Putamen (tissue), 1 donor: Measurements from ENCODE around the gene NAA50.

Experiments used
- DNase-seq: peaks from one replicate; pipeline ENCODE4 v3.0.0-alpha.2; 2016; ENCODE audit warnings: low spot score

The NAA50 gene

DNA sequence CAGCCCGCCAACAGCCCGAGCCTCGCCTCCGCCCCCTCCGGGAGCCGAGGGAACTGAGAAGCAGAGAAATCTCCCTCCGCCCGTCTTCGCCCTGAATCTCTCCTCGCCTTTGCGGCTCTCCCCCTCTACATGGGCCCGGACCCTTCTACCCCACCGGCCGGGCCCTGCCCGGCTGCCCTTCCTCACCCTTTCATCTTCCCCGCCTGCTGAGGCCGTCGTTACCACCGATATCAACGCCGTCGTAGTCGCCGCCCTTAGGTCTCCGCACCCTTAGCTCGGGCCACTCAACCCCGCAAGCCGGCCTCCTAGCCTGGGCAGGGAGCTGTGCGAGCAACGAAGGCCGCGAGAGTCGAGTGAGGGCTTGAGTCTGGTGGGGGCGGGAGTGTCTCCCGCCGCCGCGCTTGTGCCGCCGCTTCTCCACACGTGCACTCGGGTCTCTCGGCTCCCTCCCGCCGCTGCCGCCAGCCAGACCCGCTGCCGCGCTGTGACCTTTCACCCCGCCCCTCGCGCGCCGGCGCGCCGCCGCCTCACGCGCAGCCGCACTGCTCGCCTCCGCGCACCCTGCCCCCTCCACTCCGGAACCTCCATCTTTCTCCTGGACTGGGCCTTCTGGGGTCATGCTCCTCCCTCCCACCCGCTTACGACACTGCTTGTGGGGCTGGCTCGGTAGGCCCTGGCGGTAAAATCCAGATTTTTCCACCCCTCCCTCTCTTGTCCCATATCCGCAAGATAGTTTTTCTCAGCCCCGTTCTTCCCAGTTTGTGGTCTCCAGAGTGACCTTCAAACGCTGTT is at the start of gene NAA50:
Gene NAA50 (minus strand): TSS at position 494 of the 792 bp plus-strand sequence. CDS start 300 bp downstream, at position 194.
- DNase-seq = peak; percentile 94

DNA sequence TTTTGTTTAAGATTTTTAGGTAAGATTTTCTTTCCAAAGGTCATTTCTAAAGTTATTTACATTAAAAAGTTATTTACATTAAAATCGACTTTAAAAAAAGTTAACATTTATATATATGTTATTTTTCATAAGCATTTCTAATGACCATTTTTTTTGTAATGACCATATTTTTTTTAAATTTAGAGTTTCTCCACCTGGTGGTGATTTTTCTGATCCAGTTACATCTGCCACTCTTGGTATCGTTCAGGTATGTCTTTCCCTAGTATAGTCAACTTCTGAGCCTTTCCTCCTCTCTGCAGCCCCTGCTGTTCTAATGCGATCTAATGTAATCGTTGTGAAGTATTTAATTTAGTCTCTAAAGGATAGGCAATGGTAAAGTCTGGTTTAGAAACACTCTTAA is 49.6 kb upstream of the NAA50 start:
- DNase-seq = no peak

DNA sequence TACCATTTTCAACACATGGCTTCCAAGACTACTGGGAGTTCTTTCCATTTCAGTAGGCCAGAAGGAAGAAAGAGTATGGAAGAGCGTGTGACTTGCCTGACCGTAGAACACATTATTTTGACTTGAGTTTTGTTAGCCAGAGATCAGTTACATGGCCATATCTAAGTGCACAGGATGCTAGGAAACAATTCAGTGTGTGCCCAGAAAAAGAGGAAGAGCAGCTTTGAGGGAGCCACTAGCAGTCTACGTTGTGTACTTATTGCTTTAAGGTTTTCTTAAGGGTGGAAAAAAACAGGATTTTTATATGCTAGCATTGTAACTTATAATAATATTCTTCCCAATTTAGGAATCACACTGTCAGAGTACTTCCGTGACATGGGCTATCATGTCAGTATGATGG is 48.5 kb upstream of the NAA50 start:
- DNase-seq = no peak

DNA sequence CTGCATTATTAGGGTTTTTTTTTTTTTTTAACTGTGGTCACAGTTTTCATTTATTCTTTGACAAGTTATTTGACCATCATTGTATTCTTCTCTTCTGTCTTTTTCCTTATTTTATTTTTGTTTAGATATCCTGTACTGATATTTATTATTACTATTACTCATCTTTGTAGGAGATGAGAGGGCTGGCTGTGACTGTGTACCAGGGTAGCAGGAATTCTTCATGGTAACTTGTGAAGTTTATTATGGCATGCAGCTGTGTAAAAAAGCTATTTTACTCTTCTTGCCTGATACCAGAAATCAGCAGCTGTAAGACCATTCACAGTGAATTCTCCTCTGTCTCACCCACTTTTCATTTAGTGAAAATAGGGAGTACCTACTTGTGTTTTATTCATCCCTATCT is 45.3 kb upstream of the NAA50 start:
- DNase-seq = no peak

DNA sequence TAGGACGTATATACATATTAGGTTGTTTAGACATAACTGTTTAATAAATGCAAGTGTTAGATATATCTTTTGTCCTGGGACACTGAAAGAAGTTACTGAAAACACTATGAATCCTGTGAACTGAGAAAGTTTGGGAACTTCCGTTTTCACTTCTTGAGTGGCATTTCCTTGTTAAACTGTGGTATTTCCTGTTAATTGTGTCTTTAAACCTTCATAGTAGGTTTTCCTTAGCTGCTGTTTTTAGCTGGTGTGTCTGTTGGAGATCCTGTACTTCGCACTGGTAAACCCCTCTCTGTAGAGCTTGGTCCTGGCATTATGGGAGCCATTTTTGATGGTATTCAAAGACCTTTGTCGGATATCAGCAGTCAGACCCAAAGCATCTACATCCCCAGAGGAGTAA is 37.9 kb upstream of the NAA50 start:
- no peak for DNase-seq

DNA sequence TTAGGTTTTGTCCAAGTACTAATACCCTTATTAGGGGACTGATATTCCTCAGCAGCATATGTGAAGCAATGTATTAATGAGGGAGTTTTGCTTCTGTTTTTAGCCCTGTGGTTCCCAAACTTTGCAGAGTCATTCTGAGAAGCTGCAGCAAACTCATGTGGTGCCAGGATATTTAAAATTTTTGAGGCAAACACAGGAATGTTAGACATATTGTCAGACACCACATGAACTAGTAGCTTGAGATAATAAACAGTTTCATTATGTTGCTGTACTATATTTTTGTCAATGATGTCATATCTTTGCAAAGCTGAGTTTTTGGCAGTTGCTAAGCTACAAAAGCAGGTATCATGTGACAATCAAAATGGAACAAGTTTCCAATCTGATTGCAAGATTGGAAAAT is 37.4 kb upstream of the NAA50 start:
- no peak for DNase-seq

DNA sequence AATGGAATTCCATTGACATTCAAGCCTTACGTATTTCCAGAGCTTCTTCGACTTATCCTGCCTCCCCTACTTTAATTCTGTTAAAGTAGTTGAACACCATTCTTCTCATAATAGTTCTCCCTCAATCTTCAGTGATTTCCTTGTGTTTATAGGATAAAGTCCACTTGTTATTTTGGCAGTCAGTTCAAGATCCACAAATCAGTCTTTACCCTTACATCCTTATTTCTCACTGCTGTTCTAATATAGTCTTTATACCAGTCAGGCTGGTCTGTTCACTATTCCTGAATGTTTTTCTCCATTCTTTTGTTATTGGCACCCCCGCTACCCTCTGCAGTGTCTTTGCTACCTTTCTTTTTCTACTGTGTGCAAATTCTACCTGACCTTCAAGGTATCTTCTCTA is 30.5 kb upstream of the NAA50 start:
- DNase-seq = no peak

DNA sequence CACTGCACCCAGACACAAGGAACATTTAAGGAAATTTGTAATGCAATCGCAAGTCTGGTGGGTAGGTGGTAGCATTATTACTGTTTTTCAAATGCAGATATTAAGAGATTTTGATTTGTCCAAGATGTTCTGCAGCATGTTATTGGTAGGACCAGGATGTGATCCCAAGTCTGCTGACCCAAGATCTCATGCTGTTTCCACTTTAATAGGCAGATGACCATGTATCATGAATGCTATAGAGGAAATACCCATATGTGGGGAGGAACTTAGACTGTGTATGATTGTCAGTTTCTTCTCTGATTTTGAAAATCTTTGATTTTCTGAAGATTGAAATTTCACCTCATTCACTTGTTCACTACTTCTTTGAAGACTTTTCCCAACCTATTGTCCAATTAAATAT is 29.5 kb upstream of the NAA50 start:
- no peak for DNase-seq

DNA sequence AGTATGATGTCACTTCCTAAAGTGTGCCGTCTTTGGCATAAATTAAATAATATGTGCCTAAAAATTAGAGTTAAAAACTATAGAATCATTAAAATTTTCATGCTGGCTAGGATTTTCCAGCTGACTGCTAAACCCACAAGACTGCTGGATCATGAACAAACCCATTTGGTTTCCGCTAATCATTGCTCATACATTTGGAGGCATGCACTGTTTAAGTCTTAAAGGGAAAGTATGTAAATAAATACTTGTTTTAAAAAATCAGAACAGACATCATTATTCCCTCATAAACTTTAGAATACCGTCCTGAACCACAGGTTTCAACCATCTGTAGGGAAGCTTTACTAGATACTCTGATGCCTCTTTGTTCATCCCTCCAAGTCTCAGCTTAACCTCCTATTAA is 27.3 kb upstream of the NAA50 start:
- DNase-seq = no peak

DNA sequence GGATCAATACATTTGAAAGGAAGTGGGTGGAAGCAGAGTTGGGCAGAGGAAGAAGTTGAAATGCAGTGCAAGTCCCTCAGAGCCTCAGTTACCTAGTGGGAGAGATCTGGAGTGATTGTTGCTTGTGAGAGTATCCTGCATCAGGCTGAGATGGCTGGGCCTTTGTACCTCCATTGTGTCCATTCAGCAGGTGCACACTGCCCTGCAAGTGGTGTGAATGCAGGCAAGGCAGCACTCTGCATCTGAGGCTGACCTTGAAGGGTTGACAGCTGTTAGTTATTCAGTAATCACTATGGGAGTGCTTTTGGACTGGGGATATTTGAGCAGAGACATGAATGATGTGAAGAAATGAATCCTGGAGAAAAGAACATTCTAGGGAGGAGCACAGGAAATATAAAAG is 25.9 kb upstream of the NAA50 start:
- DNase-seq = no peak

DNA sequence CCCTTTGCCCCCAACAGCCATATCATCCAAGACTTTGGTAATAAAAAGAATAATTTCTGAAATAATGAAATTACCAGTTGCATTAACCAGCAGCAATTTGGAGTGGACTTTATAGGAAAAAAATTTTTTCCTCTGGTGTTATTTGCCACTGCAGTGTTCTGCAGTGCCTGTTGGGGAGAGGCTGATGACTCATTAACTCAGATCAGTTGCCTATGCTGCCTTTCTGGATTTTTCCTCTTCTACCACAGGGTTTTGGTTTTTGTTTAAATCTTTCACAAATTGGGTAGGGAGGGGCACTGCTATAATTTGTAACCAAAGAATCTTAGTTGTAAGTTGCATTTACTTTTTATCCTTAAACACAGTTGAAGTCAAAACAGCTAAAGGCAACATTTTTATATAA is 23.5 kb upstream of the NAA50 start:
- DNase-seq = peak; percentile 29

DNA sequence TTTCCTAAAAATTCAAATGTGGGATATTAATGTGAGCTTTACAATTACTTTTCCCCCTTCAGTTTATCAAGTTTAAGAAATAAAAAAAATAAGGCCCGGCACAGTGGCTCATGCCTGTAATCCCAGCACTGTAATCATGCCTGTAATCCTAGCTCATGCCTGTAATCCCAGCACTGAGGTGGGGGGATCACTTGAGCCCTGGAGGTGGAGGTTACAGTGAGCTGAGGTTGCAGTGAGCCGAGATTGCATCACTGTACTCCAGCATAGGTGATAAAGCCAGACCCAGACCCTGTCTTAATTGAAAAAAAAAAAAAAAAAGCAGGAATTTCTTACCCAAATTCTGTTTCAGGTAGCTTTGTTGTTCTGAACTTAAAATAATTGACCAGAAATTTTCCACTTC is 18.6 kb upstream of the NAA50 start:
- no peak for DNase-seq

DNA sequence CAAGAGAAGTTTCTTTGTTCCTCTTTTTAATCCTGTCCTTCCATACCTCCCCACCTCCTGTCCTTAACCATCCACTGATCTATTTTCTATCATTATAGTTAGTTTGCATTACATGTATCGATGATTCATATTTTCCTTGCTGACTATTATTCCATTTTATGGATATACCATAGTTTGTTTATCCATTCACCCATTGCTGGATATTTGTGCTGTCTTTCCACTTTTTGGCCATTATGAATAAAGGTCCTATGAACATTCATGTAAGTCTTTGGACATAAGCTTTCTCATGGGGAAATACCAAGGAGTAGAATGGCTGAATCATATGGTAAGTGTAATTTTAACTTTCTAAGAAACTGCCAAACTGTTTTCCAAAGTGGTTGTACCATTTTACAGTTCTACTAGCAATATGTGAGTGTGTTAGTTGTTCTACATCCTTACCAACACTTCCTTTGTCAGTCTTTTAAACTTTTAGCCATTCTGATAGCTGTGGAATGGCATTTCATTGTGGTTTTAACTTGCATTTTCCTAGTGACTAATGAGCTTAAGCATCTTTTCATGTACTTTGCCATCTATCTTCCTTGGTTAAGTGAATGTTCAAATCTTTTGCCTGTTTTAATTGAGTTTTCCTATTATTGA is 12.5 kb upstream of the NAA50 start:
- DNase-seq = no peak

DNA sequence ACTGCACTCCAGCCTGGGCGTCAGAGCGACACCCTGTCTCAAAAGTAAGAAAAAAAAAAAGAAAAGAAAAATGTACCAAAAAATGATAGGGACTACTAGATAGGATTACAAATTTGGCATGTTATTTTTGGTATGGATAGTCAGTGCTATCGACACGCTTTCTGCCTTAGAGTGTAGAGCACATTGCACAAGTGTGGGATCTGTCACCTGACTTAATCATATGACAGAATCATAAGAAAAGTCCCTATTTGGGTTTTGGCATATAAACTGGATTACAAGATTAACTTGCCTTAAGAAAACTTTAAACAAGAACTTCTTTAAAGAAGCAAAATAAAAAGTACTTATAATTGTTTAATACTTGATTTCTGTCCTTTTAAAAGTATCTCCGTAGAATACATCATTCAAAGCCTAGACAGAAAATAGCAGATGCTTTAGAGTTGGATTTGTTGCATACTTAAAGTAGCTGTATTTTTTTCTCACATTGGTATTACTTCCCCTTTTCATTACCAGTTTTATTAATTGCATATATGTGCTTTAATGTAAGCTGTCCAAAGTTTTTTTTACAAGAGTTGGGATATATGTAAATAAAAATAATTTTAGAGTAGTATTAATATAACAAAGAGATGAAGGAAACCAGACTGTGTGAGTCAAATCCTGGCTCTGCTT is 8.6 kb upstream of the NAA50 start:
- DNase-seq = no peak

DNA sequence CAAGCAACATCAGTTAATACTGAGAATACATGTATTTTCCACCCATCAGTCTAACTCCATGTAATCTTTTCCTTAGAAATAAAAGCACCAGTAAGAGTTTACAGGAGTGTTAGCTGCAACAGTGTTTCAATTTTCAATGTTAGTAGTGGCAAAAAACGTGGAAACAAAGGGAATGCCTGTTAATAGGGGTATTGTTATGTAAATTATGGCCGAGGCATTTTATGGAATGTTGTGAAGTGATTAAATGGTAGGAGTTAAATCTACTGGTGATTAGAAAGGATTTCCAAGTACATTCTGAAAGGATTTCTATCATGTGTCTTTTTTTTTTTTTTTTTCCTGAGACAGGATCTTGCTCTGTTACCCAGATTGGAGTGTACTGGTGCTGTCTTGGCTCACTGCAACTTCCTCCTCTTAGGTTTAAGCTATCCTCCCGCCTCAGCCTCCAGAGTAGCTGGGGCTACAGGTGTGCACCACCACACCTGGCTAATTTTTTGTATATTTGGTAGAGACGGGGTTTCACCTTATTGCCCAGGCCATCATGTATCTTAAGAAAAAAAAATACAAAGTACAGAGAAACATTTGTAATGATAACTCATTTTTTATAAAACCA is 7.4 kb upstream of the NAA50 start:
- no peak for DNase-seq

DNA sequence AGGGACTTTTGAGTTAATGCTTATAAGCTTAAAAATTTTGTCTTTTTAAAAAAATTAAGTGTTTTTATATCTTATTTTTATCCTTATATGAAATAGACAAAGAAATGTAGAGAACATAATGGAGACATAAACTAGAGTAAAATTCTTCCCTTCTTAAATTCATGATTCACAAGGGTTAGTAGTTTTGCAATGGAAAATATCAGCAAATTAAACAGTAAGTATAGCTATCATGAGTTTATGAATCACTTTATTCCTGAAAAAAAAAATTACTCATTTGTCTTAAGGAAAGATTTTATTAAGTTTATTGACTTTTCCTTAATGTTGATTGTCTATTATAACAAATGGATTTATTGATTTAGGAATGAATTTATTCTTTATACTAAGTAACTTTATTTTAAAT is 5.1 kb upstream of the NAA50 start:
- no peak for DNase-seq

DNA sequence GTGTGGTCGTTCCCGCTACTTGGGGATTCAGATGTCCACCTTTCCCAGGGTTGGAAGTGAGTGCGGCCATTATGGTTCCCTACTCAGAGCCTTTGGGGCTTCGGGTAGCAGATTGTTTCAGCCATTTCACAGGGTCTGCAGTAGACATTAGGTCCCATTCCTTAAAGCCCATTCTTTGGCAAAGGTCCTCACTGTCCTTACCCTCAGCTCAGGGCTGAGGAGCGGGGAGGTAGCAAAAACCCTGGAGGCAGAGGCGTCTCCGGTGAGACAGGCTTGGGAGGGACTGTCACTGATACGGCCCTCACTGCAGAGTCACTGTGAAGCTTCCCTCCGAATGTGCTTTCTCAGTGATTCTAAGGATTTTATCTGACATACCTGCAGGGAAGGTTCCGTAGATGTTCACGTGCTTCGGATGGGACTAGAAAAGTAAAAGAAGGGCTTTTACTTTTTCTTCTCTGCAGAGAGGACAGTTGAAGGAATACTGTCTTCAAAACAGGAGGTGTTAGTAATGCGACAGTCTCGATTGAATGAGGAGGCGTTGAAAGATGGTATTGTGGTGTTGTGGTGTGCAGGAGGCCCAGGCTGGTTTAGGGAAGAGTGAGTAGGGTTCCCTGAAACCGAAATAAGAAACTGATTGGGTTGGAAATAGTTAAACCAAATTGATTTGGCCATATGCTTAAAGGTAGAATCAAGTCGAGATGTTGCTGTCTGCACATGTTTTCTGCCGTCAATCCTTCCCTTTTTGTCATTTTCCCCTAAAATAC is 1.4 kb upstream of the NAA50 start:
- peak; percentile 24 for DNase-seq

DNA sequence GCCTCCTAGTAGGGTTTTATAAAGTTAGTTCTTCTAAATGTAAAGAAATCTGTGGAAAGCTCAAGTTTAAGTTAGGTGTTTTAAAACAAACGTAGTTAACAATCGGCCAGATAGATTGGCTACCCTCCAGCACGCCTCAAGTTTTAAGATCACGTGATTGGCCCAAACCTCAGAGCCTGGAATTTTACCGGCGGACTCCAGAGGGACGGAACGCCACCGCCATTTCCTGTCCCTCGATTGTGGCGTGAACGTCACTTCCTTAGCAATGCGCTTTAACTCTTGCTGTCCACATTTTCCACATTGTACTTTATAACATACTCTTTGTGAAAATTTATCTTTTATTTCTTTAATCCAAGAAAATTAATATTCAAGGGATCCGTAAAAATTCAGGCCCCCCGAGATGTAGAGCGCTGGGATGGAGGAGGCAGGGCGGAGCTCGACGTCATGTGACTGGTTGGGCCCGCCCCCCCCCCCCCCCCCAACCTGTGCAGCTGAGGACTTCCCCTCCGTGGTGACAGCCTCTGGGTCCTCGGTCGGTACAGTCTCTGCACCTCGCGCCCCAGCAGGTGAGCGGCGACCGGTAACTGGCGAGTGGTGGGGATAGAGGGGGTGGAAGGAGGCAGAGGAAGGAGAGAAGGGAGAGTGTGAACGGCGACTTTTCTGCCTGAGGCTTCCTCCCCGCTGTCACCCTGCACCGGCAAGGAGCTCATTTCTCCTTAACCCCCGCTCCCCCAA is 666 bp upstream of the NAA50 start, which contains the start of gene ATP6V1A:
Gene ATP6V1A (plus strand): TSS at position 488 of the 735 bp plus-strand sequence. CDS start 31,719 bp downstream, outside the sequence.
- peak; percentile 97 for DNase-seq

DNA sequence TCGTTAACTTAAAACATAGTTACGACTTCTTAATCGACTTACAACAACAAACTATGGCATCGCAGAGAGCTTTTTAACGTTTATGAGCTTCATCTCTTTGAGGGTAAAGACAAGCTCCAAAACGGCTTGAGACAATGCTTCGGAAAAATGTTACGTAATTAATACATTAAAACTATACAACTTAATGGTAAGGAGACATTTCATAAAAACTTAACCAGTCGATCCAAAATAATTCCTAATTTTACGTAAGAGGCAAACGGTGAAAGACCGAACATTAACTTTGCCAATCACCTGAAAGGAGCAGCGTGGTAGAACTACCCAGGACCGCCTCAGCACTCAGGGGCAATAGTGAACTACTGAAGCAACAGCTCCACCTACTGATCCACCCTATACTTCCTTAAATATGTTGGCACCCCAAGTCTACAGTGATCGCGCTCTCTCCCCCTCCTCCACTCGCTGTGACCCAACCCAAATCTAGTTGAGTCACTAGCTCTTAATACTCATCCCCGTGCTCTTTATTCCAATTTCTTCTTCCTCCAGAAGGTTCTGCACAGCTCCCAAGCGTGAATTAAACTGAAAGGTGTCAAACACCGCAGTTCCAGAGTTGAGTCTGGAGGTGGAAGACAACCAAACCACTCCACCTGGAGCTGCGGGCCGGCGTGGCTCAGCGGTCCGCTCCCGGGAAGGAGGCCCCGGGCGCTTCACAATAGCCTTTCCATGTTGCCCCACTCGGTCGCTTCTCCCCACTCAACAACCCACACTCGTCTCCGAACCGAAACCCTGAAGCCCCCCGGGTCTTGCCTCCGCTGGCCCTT is 901 bp downstream of the NAA50 start:
- peak; percentile 73 for DNase-seq

DNA sequence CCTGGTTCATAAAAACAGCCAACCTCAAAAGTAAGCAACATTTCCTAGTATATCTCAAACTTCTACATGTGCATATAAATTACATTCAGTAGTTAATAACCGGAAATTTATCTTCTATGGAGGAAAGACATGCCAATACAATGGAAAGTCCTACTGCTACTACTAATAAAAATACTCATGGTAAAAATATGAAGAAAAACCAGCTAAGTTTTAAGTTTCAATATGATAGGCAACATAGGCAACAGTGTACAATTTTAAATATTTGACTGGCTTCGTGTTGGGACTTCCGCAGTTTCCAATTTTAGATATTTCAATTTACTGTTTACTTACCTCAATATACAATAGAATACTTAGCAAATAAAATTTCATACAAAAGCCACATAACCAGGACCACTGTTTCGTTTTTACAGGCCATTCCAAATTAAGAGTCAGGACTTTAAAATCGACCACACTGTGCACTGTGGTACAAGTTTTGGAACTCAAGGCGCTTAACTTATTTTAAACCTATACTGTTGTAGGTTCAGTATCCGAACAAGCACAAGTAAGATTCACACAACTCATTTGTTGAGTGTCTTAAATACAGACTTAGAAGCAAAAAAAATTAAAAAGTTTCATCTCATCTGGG is 2.9 kb downstream of the NAA50 start:
- DNase-seq = no peak
